NCI-H345 treated with DMSO at 0.1 percent for 48 hours (cell line): Measurements from ENCODE around the gene C1orf52.
"Not testable (repeated sequence)": the region's sequence is repeated elsewhere in the genome, so short reads cannot be mapped to it uniquely, and the experiment has no call there.

Experiments
- DNase-seq: peaks from one replicate; lab custom pipeline; 2025; ENCODE audit not compliant: unreplicated experiment; lab: John Stamatoyannopoulos, UW

The C1orf52 gene

DNA sequence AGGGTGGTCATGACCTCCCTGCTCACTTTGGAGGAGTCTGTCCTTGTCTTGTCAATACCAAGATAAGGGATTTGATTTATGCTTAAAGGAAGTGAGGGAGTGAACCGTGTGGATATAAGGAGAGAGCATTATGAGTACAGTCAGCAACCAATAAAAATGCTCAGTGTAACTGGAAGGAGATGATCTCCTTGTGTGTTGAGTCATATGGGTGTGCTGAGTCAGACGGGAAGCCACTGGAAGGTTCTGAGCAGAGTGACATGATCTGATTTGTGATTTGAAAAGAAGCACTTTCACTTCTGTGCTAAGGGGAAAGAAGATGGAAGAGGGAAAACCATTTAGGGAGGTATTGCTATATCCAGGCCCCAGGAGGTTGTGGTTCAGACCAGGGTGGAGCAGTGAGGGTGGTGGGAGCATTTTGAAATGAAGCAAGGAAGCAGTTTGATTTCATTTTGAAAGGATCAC is 19.4 kb upstream of the C1orf52 start:
- DNase-seq: no peak

- no peak for DNase-seq
These were observed 18.3 kb upstream of the C1orf52 start for GRCh38 chr1:85277802-85278201.

GRCh38 chr1:85276978-85277639 is 17.6 kb upstream of the C1orf52 start:
- DNase-seq: no peak

- peak; percentile 95 for DNase-seq
These were observed 16.9 kb upstream of the C1orf52 start, which contains the start of gene BCL10 for GRCh38 chr1:85276215-85276977. BCL10 (minus strand) TSS chr1:85276632; CDS start chr1:85276352, 280 bp downstream.

- DNase-seq: peak; percentile 8
These were observed 16.3 kb upstream of the C1orf52 start for GRCh38 chr1:85275701-85276214.

DNA sequence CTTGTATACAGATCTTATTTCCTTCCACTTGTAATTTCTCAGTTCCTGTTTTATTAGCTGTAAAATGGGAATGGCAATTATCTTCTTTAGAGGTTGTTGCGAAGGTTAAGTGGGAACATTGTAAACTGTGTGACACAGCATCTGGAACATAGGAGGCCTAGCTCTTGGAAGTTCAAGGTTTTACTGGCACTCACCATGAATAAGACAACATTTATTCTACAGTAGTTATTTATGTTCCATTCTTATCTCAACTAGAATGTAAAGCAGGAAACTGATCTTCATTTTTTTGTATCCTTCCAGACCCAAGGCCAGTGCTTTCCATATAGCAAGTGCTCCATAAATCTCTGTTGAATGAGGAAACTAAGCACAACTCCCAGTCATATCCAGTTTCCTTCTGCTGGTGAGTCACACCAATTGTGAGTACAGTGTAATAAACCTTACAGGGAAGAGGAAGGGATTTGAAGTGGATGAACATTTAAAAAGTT is 15.5 kb upstream of the C1orf52 start:
- no peak for DNase-seq

DNA sequence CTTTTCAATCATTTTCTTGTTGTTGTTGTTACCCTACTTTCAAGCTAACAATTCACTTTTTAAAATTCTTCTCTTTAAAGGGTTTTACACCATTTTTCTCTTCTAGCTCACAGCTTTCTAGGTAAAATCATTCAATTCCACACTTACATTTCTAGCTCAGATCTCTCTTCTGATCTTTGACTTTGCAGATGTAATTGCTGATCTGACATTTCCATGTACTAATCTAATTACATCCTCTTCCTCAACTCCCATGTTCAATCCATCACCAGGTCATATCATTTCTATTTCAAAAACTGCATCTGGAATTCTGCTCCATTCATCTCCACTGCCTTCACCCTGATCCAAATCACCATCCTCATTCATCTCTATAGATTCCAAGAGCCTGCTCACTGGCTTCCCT is 13.9 kb upstream of the C1orf52 start:
- DNase-seq: no peak

DNA sequence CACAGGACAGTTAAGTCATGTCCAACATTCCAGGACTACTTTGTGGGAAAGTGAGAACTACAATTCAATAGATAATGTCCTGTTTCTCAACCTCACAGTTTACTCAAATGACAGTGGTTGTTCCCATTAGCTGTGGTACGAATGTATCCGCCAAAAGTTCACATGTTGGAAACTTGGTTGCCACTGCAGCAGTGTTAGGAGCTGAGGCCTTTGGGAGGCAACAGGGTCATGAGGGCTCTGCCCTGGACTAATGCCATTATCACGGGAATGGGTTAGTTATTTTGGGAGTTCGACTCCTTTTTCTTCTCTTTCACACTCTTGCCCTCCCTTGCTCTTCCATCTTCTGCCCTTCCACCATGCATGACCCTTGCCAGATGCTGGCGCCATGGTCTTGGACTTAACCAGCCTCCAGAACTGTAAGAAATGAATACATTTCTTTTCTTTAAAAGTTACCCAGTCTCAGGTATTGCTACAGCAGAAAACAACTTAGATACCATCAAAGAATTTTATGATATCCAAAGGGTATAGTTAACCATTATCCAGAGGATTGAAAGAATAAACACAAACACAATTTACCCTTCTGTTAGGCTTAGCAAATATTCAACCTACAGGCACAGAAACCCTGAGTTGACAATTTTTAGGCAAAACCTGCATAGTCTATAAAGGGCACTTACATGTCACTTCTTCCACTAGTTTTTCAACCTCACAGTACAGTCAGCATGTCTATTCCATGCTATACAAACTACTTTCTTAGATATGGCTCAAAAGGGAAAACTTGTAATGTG is 9.5 kb upstream of the C1orf52 start:
- no peak for DNase-seq

DNA sequence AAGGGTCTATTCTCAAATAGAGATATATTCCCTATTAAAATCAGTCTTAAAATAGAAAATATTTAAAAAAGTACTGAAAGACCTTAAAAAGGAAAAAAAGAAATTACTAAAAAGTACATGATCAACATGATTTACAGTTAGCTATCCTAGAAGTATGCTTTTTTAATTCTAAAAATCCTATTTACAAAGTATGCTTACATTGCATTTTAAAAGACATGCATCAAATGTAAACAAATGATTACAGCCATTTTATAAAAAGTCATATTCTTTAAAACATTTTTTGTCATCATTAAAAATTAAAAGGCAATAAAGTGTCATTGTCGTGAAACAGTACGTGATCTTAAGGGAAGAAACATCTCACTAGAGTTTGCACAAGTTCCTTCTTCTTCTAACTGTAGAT is 7.9 kb upstream of the C1orf52 start:
- no peak for DNase-seq

- no peak for DNase-seq
These were observed 4.7 kb upstream of the C1orf52 start for GRCh38 chr1:85264150-85264549.

DNA sequence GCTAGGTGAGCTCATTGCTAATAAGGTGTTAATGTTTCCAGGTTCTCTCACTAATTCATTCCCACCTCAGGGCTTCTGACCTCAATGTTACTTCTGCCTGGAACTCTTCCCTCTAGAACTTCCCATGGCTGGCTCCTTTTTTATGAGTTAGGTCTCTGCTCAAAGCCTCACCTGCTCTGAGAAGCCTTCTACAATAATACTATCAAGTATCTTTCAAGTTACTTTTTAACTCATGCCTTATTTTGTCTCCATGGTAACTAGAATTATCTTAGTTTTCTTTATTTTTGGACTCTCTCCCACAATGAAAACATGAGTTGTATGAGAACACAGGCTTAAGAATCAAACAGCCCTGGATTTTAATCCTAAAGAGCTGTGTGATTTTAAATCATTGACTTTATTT is 3.5 kb upstream of the C1orf52 start:
- no peak for DNase-seq

- no peak for DNase-seq
These were observed 431 bp upstream of the C1orf52 start for GRCh38 chr1:85259912-85260274.

DNA sequence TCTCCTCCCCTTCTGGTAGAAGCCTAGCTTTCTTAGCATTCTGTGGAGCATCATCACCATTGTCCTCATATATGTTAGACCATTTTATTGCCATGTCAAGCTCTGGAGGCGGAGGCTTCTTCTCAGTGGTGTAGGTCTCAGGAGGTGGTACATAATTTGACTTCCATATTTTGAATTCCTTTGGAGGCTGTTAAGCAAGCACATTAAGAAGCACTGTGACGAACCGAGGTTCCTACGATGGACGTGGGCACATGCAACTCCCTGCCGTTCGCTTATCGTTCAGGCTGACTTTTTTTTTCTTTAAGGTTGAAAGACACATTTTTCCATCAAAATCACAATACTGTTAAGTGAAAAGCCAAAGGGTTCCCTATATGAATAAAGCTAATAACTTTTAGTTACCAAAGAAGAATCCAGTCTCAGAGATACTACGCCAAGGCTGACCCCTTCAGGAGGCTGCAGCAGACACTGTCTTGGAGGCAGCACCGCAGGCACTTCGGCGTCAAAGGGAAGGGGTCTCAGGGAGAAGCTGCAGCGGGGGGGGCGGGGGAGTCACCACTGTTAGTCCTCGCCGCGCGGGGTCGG is 835 bp downstream of the C1orf52 start:
- no peak for DNase-seq

DNA sequence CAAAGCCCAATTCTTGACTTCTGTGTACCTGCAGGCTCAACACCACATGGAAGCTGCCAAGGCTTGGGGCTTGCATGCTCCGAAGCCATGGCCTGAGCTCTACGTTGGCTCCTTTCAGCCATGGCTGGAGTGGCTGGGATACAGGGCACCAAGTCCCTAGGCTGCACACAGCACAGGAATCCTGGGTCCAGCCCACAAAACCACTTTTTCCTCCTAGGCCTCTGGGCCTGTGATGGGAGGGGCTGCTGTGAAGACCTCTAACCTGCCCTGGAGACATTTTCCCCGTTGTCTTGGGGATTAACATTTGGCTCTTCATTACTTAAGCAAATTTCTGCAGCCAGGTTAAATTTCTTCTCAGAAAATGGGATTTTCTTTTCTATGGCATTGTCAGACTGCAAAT is 10.4 kb downstream of the C1orf52 start:
- not testable (repeated sequence) for DNase-seq

DNA sequence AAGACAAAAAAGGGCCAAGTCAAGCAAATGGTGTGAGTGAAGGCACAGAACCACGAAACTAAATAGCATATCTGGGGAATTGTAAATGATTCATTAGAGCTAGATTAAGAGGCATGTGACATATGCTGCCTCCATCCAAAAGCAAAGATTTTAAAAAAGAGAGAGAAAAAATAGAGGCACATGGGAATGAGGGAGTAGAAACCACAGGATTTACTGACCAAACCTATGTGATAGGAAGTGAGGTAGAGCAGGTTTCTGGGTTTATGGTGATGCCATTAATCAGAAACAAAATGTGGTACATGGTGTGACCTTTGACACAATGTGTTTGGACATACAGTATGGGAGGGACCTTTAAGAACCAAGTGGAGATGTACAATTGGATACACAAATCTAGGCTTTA is 13.6 kb downstream of the C1orf52 start:
- DNase-seq: no peak

DNA sequence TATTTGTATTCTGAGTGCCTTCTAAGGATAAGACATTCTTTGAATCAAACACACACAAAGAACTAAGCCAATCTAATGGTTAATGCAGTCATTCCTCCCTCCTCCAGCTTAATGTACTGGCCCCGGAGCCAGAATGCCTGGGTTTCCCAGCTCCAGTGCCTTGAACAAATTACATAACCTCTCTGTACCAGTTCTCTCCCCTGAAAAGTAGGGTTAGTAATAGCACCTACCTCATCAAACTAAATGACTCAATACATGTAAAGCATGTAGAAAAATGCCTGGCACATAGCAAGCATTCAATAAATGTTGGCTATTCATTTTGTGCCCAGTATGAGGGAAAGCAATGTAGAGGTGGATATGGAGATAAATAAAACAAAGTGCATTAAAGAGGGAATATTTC is 14.0 kb downstream of the C1orf52 start:
- no peak for DNase-seq

- no peak for DNase-seq
These were observed 15.0 kb downstream of the C1orf52 start for GRCh38 chr1:85244271-85245061.

DNA sequence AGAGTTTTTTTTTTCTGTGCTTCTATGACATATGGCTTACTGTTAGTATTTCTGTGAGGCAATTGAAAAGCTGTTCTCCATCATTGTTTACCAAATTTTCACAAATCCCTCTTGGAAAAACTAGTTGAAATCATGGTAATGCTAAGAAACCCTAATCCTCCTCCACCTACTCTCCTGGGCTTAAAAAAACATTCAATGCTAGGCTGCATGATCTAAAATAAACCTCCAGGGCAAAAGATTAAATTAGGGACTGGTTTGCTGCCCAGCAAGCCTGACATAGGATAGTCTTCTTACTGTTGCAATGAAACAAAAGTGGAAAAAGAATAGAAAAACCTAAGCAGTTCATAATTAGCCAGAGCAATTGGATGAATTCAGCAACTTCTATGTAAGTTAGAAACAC is 16.1 kb downstream of the C1orf52 start:
- no peak for DNase-seq

- DNase-seq: no peak
These were observed 18.8 kb downstream of the C1orf52 start for GRCh38 chr1:85240643-85241042.

GRCh38 chr1:85240174-85240601 is 19.3 kb downstream of the C1orf52 start:
- DNase-seq: peak; percentile 24
